ENCODE data around the gene NME5.

The NME5 gene

GRCh38 chr5:138091685-138092084, 47.5 kb downstream of the NME5 start:
- TF ChIP-seq FOXP2 (optimal IDR thresholded peaks at IDR 0.05; ENCODE audit: borderline replicate concordance, extremely low read depth, extremely low read length, insufficient read depth) (no peak), POLR2AphosphoS5 (IDR thresholded peaks at IDR 0.05; ENCODE audit: low read depth, low read length) (no peak), TAF1 (IDR thresholded peaks at IDR 0.05; ENCODE audit: borderline replicate concordance, insufficient read depth, low read length) (no peak), REST (IDR thresholded peaks at IDR 0.05; ENCODE audit: insufficient read depth in 1 of 2, low read depth in 2 of 2, low read length in 2 of 2) (no peak), SIN3A (IDR thresholded peaks at IDR 0.05; ENCODE audit: borderline replicate concordance, insufficient read depth, low read length) (no peak)

DNA sequence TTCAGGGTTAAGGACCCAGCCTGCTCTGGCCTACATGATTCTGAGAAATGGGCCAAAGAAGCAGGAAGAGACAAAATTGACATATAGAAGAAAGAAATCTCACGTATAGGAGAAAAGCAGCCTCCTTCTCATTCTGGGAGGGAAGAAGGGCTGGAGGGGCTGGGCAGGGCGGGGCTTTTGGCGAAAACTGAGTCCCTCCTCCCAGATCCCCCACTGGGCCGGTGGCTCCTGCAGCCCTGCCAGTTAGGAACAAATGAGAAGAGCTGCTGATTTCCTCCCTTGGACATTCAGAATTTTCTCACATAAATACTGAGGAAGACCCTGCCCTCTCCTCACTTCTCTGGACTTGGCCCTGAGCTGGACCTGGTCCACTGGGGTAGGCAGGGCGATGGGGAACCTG, 55.5 kb downstream of the NME5 start, which contains the start of gene WNT8A:
Gene WNT8A (plus strand): TSS at position 332 of the 400 bp plus-strand sequence. CDS start 95 bp downstream, outside the sequence.
- TF ChIP-seq SIN3A (IDR thresholded peaks at IDR 0.05; ENCODE audit: borderline replicate concordance, insufficient read depth, low read length) (no peak), FOXP2 (optimal IDR thresholded peaks at IDR 0.05; ENCODE audit: borderline replicate concordance, extremely low read depth, extremely low read length, insufficient read depth) (no peak), TAF1 (IDR thresholded peaks at IDR 0.05; ENCODE audit: borderline replicate concordance, insufficient read depth, low read length) (no peak), POLR2AphosphoS5 (IDR thresholded peaks at IDR 0.05; ENCODE audit: low read depth, low read length) (no peak), REST (IDR thresholded peaks at IDR 0.05; ENCODE audit: insufficient read depth in 1 of 2, low read depth in 2 of 2, low read length in 2 of 2) (no peak)

DNA sequence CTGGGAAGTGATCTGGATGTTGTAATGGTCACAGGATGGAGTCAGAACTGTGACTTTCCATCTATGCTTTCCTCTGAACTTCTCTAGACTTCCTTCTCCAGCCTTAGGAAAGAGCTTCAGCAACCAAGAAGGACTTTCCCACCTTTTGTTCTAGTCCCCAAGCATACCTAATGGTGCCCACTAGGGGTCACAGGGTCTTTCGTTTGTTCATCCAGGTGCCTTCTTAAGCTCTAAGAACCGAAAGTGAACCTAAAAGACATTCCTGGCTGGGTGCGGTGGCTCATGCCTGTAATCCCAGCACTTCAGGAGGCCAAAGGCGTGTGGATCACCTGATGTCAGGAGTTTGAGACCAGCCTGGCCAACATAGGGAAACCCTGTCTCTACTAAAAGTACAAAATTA, 57.2 kb downstream of the NME5 start:
- no peak for TF ChIP-seq TAF1 (IDR thresholded peaks at IDR 0.05; ENCODE audit: borderline replicate concordance, insufficient read depth, low read length)
- TF ChIP-seq FOXP2 (optimal IDR thresholded peaks at IDR 0.05; ENCODE audit: borderline replicate concordance, extremely low read depth, extremely low read length, insufficient read depth): no peak
- no peak for TF ChIP-seq POLR2AphosphoS5 (IDR thresholded peaks at IDR 0.05; ENCODE audit: low read depth, low read length)
- TF ChIP-seq SIN3A (IDR thresholded peaks at IDR 0.05; ENCODE audit: borderline replicate concordance, insufficient read depth, low read length): no peak
- no peak for TF ChIP-seq REST (IDR thresholded peaks at IDR 0.05; ENCODE audit: insufficient read depth in 1 of 2, low read depth in 2 of 2, low read length in 2 of 2)

DNA sequence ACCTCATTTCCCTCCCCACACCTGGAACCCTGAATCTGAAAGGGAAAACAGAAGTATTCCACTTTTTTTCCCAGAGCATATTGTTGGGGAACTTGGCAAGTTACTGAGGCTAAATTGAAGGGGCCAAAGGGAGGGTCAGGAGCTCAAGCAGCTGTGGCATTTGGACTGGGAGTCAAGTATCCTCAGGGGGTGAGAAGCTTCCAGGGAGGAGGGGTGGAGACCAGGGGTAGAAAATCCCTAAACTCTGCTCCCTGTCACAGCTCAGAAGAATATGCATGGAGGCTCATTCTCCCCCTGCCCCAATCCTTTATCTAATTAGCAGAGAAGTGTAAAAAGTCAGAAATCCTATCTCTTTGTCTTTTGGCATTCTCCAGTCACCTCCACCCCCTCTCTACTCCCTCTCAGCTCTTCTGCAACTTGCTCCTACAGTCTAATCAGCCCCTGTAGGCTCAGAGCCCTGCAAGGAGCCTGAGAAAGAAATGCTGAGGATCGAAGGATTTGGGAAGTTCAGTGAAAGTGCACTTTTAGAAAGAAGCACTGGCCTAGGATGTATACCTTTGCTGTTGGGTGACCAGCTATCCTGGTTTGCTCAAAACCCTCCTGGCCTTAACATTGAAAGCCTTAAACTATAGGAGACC, 61.1 kb downstream of the NME5 start:
- TF ChIP-seq POLR2AphosphoS5 (IDR thresholded peaks at IDR 0.05; ENCODE audit: low read depth, low read length) (no peak), SIN3A (IDR thresholded peaks at IDR 0.05; ENCODE audit: borderline replicate concordance, insufficient read depth, low read length) (no peak), TAF1 (IDR thresholded peaks at IDR 0.05; ENCODE audit: borderline replicate concordance, insufficient read depth, low read length) (no peak), FOXP2 (optimal IDR thresholded peaks at IDR 0.05; ENCODE audit: borderline replicate concordance, extremely low read depth, extremely low read length, insufficient read depth) (no peak), REST (IDR thresholded peaks at IDR 0.05; ENCODE audit: insufficient read depth in 1 of 2, low read depth in 2 of 2, low read length in 2 of 2) (no peak)

Data from PFSK-1 (cell line).